Left ventricle myocardium inferior (tissue), 1 donor: ENCODE results near the gene ZC3H7B. TPM values are rescaled to one million over a fixed set of nuclear protein-coding genes. Genes with fewer than 3 reads are reported as not detected.

Experiments used
- DNase-seq: peaks from one replicate; pipeline ENCODE4 v3.0.0-alpha.2; 2020
- H3K27ac ChIP-seq: fragments of 200-600 bp; replicated peaks from 2 replicates; pipeline ENCODE4 v1.8.0; 2021
- H3K27me3 ChIP-seq: fragments of 200-600 bp; 2 replicates; pipeline ENCODE4 v1.8.0; 2021; ENCODE audit warnings: low read depth
- H3K36me3 ChIP-seq: fragments of 200-600 bp; 2 replicates; pipeline ENCODE4 v1.8.0; 2021
- H3K4me1 ChIP-seq: fragments of 200-600 bp; 2 replicates; pipeline ENCODE4 v1.8.0; 2021
- H3K4me3 ChIP-seq: fragments of 200-600 bp; 2 replicates; pipeline ENCODE4 v1.8.0; 2021; ENCODE audit warnings: mild to moderate bottlenecking, moderate library complexity
- H3K9me3 ChIP-seq: fragments of 200-600 bp; replicated peaks from 2 replicates; pipeline ENCODE4 v1.8.0; 2021
- intact Hi-C: fragments of 100-400 bp; cut with micrococcal nuclease; formaldehyde crosslinking; loops from one replicate; pipeline ENCODE4 v1.11.0; 2022
- total RNA-seq: library from RNA; stranded (reverse); fragmentation: NEBNext Ultra II Directional; extraction: Animal tissue kit (Norgen Biotek cat#: 25700); gene quantifications from one replicate; pipeline ENCODE4 v1.2.1, GENCODE V29; 2021
- TF ChIP-seq, protein P1 (sequence below): fragments of 200-600 bp; IDR thresholded peaks from 2 replicates; pipeline ENCODE4 v1.8.0; 2021; ENCODE audit warnings: antibody characterized with exemption, mild to moderate bottlenecking, borderline replicate concordance
- donor health status: DM: no; HTN: yes; CAD: no; lungs with severe emphysema.

Gene ZC3H7B
- total RNA-seq, 1 donor from 2014 or later, result 39.1 TPM

DNA sequence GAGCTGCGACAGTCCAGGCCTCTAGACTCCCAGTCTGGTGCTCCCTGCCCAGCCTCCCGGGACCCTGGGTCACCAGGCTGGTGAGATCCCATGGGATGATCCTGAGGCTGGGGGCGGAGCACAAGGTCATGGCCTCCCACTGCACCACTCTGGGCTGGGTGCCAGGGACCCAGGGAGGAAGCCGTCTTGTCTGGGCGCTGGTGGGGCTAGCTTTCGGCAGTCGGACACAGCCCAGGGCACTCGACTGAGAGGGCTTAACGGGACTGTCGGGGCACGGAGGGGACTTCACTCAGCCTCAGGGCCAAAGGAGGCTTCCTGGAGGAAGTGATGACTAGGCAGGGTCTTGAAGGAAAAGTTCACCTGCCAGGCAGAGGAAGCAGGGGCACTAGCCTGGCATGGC, 39.0 kb downstream of the ZC3H7B start:
- no peaks in the 10 kb centered on the region for H3K9me3 ChIP-seq
- no peak overlapping the region for H3K4me3 ChIP-seq
- peaks cover 8% of the 10 kb centered on the region for H3K4me1 ChIP-seq
- intact Hi-C loops, result no loop called here
- H3K27ac ChIP-seq, result no peak overlapping the region
- peaks cover 60% of the 10 kb centered on the region for H3K36me3 ChIP-seq
- H3K27me3 ChIP-seq, result no peaks in the 10 kb centered on the region
- TF ChIP-seq, protein P1, sequence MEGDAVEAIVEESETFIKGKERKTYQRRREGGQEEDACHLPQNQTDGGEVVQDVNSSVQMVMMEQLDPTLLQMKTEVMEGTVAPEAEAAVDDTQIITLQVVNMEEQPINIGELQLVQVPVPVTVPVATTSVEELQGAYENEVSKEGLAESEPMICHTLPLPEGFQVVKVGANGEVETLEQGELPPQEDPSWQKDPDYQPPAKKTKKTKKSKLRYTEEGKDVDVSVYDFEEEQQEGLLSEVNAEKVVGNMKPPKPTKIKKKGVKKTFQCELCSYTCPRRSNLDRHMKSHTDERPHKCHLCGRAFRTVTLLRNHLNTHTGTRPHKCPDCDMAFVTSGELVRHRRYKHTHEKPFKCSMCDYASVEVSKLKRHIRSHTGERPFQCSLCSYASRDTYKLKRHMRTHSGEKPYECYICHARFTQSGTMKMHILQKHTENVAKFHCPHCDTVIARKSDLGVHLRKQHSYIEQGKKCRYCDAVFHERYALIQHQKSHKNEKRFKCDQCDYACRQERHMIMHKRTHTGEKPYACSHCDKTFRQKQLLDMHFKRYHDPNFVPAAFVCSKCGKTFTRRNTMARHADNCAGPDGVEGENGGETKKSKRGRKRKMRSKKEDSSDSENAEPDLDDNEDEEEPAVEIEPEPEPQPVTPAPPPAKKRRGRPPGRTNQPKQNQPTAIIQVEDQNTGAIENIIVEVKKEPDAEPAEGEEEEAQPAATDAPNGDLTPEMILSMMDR, result no peak
- DNase-seq, result no peak

DNA sequence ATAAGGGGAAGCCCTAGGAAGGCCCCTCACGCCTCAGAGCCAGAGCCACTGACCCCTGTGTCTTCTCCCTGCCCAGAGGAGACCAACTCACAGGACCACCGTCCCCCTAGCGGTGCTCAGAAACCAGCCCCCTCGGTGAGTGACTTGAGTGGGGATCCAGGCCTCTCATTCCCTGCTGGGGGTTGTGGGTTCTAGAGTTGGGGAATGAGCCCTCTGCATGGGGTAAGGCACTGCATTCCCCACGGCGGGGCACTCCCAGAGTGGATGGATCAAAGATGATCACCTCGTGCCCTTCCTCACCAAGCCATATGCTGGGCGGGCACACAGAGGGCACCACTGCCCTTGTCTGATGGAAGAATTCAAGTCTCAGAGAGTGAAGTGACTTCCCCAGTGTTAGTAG, 39.7 kb downstream of the ZC3H7B start:
- Histone ChIP-seq H3K9me3 (no peaks in the 10 kb centered on the region), H3K4me1 (peaks cover under 1% of the 10 kb centered on the region), H3K27me3 (no peaks in the 10 kb centered on the region), H3K4me3 (no peak overlapping the region), H3K36me3 (peaks cover 67% of the 10 kb centered on the region), H3K27ac (no peak overlapping the region)
- TF ChIP-seq, protein P1, result no peak
- no peak for DNase-seq
- intact Hi-C loops, result no loop called here

DNA sequence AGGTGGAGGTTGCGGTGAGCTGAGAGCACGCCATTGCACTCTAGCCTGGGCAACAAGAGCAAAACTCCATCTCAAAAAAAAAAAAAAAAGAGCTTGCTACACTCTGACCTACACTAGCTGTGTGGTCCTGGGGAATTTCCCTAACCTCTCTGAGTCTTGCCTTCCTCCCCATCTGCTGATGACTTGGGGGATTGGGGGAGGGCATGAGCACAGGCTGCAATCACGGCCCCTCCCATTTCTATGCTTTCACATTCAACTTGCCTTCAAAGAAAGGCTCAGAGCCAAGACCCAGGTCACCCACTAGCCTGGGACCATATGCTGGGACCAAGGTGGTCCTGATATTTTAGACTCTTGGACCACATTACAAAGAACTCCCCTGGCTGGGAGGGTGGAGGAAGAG, 40.7 kb downstream of the ZC3H7B start:
- Histone ChIP-seq H3K4me3 (no peak overlapping the region), H3K4me1 (peaks cover 2% of the 10 kb centered on the region), H3K27me3 (no peaks in the 10 kb centered on the region), H3K9me3 (no peaks in the 10 kb centered on the region), H3K36me3 (peaks cover 77% of the 10 kb centered on the region), H3K27ac (no peak overlapping the region)
- TF ChIP-seq, protein P1, result no peak
- no peak for DNase-seq
- intact Hi-C loops, result no loop called here

DNA sequence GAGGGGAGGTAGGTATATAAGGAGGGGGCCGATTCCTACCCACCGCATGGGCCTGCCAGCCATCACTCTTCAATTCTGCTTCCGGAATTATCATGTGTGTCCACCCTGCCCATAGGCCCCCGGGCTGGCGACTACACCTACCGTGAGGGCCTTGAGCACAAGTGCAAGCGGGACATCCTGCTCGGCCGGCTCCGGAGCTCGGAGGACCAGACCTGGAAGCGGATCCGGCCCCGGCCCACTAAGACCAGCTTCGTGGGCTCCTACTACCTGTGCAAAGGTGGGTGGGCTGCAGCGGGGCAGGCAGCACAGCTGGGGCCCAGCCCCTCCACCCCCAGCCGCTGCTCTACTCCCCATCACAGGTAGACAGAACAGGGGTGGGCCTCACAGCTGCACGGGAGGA, 42.0 kb downstream of the ZC3H7B start:
- Histone ChIP-seq H3K27me3 (no peaks in the 10 kb centered on the region), H3K4me3 (no peak overlapping the region), H3K9me3 (no peaks in the 10 kb centered on the region), H3K27ac (no peak overlapping the region), H3K36me3 (peaks cover 90% of the 10 kb centered on the region), H3K4me1 (peaks cover 15% of the 10 kb centered on the region)
- intact Hi-C loops, result no loop called here
- no peak for DNase-seq
- TF ChIP-seq, protein P1, result no peak

DNA sequence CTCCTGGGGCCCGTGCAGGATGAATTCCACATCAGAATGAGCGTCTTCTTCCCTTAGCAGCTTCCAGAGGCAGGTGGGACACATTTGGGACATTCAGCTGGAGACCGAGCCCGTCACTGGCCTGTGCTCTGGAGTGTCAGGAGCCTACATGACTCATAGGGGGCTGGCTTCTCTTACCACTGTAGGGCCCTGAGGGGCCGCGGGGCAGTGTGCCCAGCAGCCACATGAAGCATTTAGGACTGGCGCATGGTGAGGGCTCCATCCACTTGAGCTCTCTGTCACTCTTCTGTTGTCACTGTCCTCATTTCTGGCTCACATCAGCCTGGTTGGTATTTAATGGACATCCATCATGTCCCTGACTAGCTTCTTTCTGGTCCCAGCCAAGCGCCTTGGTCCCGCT, 42.4 kb downstream of the ZC3H7B start:
- TF ChIP-seq, protein P1, result no peak
- Histone ChIP-seq H3K4me1 (peaks cover 15% of the 10 kb centered on the region), H3K9me3 (no peaks in the 10 kb centered on the region), H3K27ac (no peak overlapping the region), H3K4me3 (no peak overlapping the region), H3K36me3 (peaks cover 90% of the 10 kb centered on the region), H3K27me3 (no peaks in the 10 kb centered on the region)
- intact Hi-C loops, result no loop called here
- no peak for DNase-seq
